DND-41 (cell line): Measurements from ENCODE around the gene MFSD6.
A peak's percentile ranks its signal among the peaks of the same experiment; 100 is the strongest.

ENCODE experiments used
- ATAC-seq: fragments of 200-7000 bp; cut with Tn5 transposase; 3 replicates; pipeline ENCODE4 v1.9.1; 2021; ENCODE audit warnings: low read depth; ENCODE audit not compliant: insufficient read depth
- DNase-seq: peaks from one replicate; pipeline ENCODE4 v3.0.0-alpha.2; 2020
- H2AFZ ChIP-seq: 2 replicates; pipeline ENCODE4 v1.6.0; 2012; ENCODE audit warnings: low read depth, low read length
- H3K27ac ChIP-seq: 2 replicates; pipeline ENCODE4 v1.5.1; 2012; ENCODE audit warnings: low read length, inconsistent platforms
- H3K27me3 ChIP-seq: fragments of 200-600 bp; sonication (generic); 2 replicates; pipeline ENCODE4 v1.6.0; 2012; ENCODE audit warnings: low read length, mild to moderate bottlenecking, inconsistent platforms; ENCODE audit not compliant: insufficient read depth, poor library complexity
- H3K36me3 ChIP-seq: 2 replicates; pipeline ENCODE4 v1.5.1; 2012; ENCODE audit warnings: low read length, inconsistent platforms; ENCODE audit not compliant: insufficient read depth
- H3K4me1 ChIP-seq: 2 replicates; pipeline ENCODE4 v1.5.1; 2012; ENCODE audit warnings: mild to moderate bottlenecking, low read length; ENCODE audit not compliant: insufficient read depth
- H3K4me2 ChIP-seq: 2 replicates; pipeline ENCODE4 v1.6.0; 2012; ENCODE audit warnings: mild to moderate bottlenecking, moderate library complexity, low read length, inconsistent platforms; ENCODE audit not compliant: insufficient read depth
- H3K4me3 ChIP-seq, 2 experiments: fragments of 200-600 bp in 1 of 2; shearing (Covaris generic) in 1 of 2; 2 replicates each; pipeline ENCODE4 v1.5.1; 2012 to 2016; ENCODE audit warnings: inconsistent platforms in 2 of 2, low read length in 2 of 2, mild to moderate bottlenecking in 2 of 2, low read depth in 1 of 2, moderate library complexity in 1 of 2
- H3K79me2 ChIP-seq: 2 replicates; pipeline ENCODE4 v1.6.0; 2012; ENCODE audit warnings: low read length, inconsistent platforms; ENCODE audit not compliant: insufficient read depth
- H3K9ac ChIP-seq: 2 replicates; pipeline ENCODE4 v1.6.0; 2012; ENCODE audit warnings: low read depth, mild to moderate bottlenecking, inconsistent platforms, low read length, moderate library complexity
- H3K9me3 ChIP-seq: 2 replicates; pipeline ENCODE4 v1.5.1; 2012; ENCODE audit warnings: low read length, moderate library complexity, mild to moderate bottlenecking, inconsistent platforms; ENCODE audit not compliant: insufficient read depth, severe bottlenecking
- H4K20me1 ChIP-seq: 2 replicates; pipeline ENCODE4 v1.6.0; 2012; ENCODE audit warnings: low read length; ENCODE audit not compliant: insufficient read depth
- EZH2 ChIP-seq: IDR thresholded peaks from 3 replicates; pipeline ENCODE4 v1.6.1; 2012; ENCODE audit warnings: borderline replicate concordance, low read depth, mild to moderate bottlenecking, moderate library complexity, low read length, inconsistent platforms; ENCODE audit not compliant: severe bottlenecking
- TF ChIP-seq, protein P1 (sequence below): IDR thresholded peaks from 2 replicates; pipeline ENCODE4 v1.5.1; 2012; ENCODE audit warnings: borderline replicate concordance, low read length, moderate library complexity, mild to moderate bottlenecking; ENCODE audit not compliant: poor library complexity, severe bottlenecking; ENCODE audit errors: extremely low read depth

The MFSD6 gene

DNA sequence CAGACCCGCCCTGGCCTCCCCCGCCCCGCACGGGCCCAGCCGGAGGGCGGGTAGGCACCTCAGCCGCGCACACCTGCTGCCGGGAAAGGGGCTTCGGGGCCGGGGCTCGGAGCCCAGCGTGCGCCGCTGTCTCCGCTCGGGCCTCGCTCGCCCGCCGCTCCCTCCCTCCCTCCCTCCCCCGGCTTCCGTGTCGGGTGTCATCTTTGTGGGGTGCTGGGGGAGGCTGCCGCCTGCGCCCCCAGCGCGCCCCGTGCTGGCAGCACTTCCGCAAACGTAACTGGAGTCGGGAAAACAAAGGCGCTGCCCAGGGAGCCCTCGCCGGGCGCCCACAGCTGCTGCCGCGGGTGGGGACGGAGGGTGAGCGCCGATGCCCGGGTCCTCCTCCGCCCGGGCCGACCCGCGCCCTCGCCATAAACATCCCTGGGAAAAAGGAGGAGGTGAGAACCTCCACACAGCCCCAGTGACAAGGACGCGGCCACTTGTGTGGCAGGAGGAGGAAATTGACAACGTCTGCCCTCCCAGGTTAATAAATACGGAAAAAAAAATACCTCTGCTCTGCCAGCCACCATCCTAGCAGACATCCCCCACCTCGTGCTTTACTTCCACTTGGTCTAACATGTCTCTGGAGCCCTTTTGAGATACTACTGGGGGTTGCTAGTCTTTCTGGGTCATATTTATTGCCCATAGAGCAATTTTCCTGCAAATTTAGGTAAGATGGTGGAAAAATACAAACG is 550 bp downstream of the MFSD6 start:
- Histone ChIP-seq H3K79me2 (peaks cover 28% of the 10 kb centered on the region), H3K27ac (peak overlapping the region; percentile 86), H3K36me3 (no peaks in the 10 kb centered on the region), H3K4me3 (peak overlapping the region; percentile 50 to 63), H4K20me1 (no peaks in the 10 kb centered on the region), H3K4me1 (peaks cover 35% of the 10 kb centered on the region), H3K9ac (peak overlapping the region; percentile 66), H3K27me3 (no peaks in the 10 kb centered on the region), H3K9me3 (no peaks in the 10 kb centered on the region), H2AFZ (peak overlapping the region; percentile 90), H3K4me2 (peak overlapping the region; percentile 91)
- DNase-seq (peak; percentile 72), ATAC-seq (peak; percentile 64)
- TF ChIP-seq EZH2: no peak
- TF ChIP-seq, protein P1, sequence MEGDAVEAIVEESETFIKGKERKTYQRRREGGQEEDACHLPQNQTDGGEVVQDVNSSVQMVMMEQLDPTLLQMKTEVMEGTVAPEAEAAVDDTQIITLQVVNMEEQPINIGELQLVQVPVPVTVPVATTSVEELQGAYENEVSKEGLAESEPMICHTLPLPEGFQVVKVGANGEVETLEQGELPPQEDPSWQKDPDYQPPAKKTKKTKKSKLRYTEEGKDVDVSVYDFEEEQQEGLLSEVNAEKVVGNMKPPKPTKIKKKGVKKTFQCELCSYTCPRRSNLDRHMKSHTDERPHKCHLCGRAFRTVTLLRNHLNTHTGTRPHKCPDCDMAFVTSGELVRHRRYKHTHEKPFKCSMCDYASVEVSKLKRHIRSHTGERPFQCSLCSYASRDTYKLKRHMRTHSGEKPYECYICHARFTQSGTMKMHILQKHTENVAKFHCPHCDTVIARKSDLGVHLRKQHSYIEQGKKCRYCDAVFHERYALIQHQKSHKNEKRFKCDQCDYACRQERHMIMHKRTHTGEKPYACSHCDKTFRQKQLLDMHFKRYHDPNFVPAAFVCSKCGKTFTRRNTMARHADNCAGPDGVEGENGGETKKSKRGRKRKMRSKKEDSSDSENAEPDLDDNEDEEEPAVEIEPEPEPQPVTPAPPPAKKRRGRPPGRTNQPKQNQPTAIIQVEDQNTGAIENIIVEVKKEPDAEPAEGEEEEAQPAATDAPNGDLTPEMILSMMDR: no peak

DNA sequence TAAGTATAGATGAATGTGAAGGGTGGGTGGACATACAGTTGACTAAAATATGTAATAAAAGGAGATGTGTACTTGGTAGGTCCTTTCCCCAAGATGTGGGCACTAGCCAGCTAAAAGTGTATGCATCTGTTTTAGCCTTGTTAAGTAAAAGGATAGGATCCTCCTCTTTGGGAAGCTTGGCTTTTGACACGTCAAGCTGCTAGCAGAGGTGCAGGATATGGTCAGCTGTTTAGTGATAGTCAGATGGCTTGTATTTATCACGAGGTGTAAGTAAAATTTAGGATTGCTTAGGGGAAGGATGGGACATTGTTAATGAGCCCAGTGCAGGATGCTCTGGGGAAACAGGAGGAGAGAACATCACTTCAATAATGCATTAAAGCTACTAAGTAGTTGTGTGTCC is 1.5 kb downstream of the MFSD6 start:
- ATAC-seq (no peak), DNase-seq (no peak)
- H4K20me1 ChIP-seq: no peaks in the 10 kb centered on the region
- H3K36me3 ChIP-seq: no peaks in the 10 kb centered on the region
- peak overlapping the region; percentile 91 for H3K4me2 ChIP-seq
- H3K79me2 ChIP-seq: peaks cover 35% of the 10 kb centered on the region
- TF ChIP-seq EZH2: no peak
- TF ChIP-seq, protein P1: no peak
- H3K27me3 ChIP-seq: no peaks in the 10 kb centered on the region
- H3K9me3 ChIP-seq: no peaks in the 10 kb centered on the region
- H3K27ac ChIP-seq: peak overlapping the region; percentile 86
- peak overlapping the region; percentile 90; the same call in 1 of the 2 replicates for H2AFZ ChIP-seq
- H3K4me3 ChIP-seq: peak overlapping the region in 1 of 2 experiments; percentile 63; a peak in 2 of 4 replicates
- H3K9ac ChIP-seq: peak overlapping the region; percentile 66
- H3K4me1 ChIP-seq: peaks cover 36% of the 10 kb centered on the region

DNA sequence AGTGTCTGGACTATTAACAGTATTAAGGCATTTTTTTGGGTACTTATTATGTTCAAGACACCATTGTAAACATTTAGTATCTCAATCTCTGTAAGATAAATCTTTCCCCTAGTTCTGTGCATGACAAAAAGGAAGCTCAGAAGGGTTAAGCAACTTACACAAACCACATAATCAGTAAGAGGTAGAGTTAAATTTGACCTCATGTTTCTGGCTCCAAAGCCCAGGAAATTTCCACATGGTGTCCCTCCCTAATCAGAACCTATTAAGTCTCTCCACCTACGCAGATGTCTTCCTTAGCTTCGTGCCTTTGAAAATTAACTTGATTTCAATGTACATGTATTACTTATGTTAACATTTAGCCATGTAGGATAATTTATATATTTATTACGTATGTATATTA is 2.0 kb downstream of the MFSD6 start:
- Histone ChIP-seq H3K27me3 (no peaks in the 10 kb centered on the region), H3K79me2 (peaks cover 36% of the 10 kb centered on the region), H3K9ac (no peak overlapping the region), H2AFZ (no peak overlapping the region), H3K4me1 (peaks cover 39% of the 10 kb centered on the region), H4K20me1 (no peaks in the 10 kb centered on the region), H3K4me2 (peak overlapping the region; percentile 91), H3K27ac (no peak overlapping the region), H3K4me3 (peak overlapping the region in 1 of 2 experiments; percentile 63; a peak in 1 of 4 replicates), H3K9me3 (no peaks in the 10 kb centered on the region), H3K36me3 (no peaks in the 10 kb centered on the region)
- TF ChIP-seq, protein P1: no peak
- TF ChIP-seq EZH2: no peak
- DNase-seq (no peak), ATAC-seq (no peak)
